GM12875 (cell line): Measurements from ENCODE around the gene OBSCN.

Source experiments
- H3K4me3 ChIP-seq: one replicate; pipeline ENCODE4 v1.5.1; 2011; ENCODE audit warnings: low read depth, low read length, control low read depth
- TF ChIP-seq, protein P1 (sequence below): IDR thresholded peaks from 2 replicates; pipeline ENCODE4 v1.5.1; 2011; ENCODE audit warnings: low read depth, mild to moderate bottlenecking, control low read depth, inconsistent platforms, low read length, moderate library complexity, borderline replicate concordance; ENCODE audit not compliant: insufficient read depth

Gene OBSCN

DNA sequence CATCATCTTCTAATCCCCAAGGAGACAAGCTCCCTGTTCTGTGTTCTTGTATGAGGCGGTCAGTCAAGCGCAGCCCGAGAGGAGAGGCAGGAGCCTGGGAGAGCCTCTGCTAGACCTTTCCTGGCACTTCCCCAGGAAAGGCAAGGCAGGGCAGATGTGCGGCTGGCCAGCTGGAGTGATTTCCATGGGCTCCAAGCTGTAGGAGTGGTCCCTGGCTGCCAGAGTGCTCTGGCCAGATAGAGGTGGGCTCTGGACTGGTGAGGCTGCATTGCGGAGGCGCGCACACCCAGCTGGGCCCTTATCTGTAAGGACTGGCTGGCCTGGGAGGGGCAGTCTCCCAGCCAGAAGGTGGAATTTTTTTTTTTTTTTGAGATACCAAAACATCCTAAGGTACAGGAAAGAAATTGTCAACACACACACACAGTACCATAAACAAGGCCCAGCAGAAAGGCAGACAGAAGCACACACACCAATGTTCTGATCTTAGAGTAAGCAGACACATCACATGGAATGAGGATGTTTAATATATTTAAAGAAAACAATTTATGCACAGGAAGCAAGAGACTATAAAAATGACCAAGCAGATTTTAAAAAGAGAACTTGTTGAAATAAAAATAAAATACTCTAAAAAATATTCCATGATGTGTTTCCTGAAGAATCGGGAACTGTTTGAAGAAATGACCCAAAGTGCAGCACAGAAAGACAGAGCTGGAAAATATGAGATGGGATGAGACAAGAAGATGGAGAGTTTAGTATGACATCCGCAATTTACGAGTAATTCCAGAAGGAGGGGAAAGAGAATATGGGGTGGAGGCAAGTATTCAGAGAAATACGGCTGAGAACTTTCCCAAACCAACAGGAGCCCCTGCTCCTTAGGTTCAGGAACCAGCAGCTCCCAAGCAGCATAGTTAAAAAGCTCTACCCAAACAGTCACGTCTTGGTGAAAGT lies 28.8 kb upstream of the OBSCN start:
- TF ChIP-seq, protein P1, sequence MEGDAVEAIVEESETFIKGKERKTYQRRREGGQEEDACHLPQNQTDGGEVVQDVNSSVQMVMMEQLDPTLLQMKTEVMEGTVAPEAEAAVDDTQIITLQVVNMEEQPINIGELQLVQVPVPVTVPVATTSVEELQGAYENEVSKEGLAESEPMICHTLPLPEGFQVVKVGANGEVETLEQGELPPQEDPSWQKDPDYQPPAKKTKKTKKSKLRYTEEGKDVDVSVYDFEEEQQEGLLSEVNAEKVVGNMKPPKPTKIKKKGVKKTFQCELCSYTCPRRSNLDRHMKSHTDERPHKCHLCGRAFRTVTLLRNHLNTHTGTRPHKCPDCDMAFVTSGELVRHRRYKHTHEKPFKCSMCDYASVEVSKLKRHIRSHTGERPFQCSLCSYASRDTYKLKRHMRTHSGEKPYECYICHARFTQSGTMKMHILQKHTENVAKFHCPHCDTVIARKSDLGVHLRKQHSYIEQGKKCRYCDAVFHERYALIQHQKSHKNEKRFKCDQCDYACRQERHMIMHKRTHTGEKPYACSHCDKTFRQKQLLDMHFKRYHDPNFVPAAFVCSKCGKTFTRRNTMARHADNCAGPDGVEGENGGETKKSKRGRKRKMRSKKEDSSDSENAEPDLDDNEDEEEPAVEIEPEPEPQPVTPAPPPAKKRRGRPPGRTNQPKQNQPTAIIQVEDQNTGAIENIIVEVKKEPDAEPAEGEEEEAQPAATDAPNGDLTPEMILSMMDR: no peak
- no peak overlapping the region for H3K4me3 ChIP-seq

DNA sequence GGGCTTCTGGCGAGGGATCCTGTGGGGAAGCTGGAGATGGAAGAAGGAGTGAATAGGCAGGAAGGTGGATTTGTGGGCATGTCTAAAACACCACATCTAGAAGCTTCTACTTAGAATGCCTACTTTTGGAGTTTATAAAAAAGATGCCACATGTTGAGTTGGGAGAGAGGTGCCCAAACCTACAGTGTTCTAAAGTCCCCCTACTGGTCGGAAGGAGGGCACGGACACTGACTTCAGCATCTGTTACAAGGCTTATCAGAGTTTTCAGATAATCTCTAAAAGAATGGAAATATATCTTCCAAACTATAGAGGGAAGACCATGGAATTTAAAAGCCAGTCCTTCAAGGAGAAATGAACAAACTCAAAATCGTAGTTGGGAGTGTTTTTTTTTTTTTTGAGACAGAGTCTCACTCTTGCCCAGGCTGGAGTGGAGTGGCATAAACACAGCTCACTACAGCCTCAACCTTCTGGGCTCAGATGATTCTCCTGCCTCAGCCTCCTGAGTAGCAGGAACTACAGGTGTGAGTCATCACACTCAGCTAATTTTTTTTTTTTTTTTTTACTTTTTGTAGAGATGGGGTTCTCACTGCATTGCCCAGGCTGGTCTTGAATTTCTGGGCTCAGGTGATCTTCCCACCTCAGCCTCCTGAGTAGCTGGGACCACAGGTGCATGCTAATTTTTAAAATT lies 27.4 kb upstream of the OBSCN start:
- TF ChIP-seq, protein P1: peak; percentile 33; the same call in 1 of the 2 replicates
- no peak overlapping the region for H3K4me3 ChIP-seq

DNA sequence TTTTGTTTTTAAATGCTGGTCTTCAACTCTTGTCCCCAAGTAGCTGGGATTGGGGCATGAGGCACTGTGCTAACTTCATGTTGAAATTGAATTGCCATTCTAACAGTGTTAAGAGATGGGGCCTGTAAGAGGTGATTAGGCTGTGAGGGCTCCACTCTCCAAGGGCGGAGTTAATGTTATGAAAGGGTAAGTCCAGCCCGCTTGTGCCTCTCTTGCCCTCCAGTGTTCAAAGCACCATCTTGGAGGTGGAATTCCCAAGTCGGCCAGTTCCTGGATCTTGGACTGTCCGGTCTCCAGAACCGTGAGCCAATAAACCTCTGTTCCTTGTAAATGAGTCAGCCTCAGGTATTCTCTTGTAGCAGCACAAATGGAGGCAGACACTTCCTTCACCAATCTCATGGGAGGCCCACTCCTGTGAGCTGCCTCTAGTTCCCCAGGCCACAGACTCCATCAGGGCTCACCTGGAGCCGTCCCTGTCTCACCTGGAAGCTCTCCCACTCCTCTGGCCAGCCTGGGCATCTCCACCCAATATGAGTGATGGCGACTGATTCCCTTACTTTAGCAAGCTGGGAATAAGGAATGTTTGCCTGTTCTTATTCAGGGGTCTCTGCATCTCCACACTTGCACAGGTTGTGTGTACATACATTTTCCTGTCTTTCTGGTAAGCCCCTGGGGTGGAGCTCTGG lies 26.7 kb upstream of the OBSCN start:
- TF ChIP-seq, protein P1: no peak
- no peak overlapping the region for H3K4me3 ChIP-seq

DNA sequence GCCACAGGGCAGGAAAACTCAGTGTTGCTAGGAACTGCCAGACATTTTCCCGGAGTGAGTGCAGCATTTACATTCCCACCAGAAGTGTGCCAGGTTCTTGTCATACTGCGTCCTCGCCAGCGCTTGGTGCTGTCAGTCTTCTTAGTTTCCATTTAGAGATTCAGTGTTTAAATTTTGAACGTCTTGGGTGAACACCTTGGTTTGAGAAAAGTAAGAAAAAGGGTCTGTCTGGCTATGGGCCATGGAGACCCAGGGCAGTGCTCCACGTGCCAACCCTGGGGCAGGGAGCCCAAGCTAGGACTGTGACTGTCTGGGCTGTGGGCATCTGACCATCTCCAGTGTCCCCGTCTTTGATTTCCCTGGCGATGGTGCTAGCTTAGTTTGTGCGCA lies 26.2 kb upstream of the OBSCN start:
- H3K4me3 ChIP-seq: no peak overlapping the region
- TF ChIP-seq, protein P1: no peak

DNA sequence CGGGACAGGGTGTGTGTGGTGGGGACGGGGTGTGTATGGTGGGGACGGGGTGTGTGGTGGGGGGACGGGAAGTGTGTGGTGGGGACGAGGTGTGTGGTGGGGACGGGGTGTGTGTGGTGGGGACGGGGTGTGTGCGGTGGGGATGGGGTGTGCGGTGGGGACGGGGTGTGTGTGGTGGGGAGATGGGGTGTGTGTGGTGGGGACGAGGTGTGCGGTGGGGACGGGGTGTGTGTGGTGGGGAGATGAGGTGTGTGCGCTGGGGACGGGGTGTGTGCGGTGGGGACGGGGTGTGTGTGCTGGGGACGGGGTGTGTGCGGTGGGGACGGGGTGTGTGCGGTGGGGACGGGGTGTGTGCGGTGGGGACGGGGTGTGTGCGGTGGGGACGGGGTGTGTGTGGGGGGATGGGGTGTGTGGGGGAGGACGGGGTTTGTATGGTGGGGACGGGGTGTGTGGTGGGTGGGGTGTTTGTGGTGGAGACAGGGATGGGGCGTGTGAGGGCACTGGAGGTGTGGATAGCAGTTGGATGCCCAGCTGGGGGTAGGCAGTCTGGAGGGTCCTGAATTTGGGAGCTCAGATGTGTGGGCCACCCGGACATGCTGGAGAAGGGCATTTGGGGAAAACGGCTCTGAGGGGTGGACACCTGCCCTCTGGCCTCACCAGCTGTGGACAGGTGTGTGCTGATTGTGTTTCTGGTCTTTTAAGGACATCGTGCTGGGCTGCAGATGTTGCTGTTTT lies 25.4 kb upstream of the OBSCN start:
- TF ChIP-seq, protein P1: no peak

DNA sequence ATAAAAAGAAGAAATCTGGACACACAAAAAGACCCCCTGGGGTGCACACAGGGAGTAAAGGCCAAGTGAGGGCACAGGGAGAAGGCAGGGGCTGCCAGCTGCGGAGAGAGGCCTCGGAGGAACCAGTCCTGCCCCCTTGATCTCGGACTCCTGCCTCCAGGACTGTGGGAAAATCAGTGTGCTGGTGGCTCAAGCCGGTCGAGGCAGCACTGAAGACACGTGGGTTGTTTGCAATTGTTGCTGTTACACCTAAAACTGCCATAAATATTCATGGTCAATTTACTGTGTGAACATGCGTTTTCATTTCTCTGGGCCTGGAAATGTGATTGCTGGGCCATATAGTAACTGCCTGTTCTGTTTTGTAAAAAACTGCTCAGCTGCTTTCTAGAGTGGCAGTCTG lies 23.7 kb upstream of the OBSCN start:
- TF ChIP-seq, protein P1: no peak
- no peak overlapping the region for H3K4me3 ChIP-seq

More for the DNA sequence above, 25.4 kb upstream of the OBSCN start:
- no peak overlapping the region for H3K4me3 ChIP-seq
